ENCODE data around the gene ABHD17A.
A peak's percentile ranks its signal among the peaks of the same experiment; 100 is the strongest.

The ABHD17A gene

DNA sequence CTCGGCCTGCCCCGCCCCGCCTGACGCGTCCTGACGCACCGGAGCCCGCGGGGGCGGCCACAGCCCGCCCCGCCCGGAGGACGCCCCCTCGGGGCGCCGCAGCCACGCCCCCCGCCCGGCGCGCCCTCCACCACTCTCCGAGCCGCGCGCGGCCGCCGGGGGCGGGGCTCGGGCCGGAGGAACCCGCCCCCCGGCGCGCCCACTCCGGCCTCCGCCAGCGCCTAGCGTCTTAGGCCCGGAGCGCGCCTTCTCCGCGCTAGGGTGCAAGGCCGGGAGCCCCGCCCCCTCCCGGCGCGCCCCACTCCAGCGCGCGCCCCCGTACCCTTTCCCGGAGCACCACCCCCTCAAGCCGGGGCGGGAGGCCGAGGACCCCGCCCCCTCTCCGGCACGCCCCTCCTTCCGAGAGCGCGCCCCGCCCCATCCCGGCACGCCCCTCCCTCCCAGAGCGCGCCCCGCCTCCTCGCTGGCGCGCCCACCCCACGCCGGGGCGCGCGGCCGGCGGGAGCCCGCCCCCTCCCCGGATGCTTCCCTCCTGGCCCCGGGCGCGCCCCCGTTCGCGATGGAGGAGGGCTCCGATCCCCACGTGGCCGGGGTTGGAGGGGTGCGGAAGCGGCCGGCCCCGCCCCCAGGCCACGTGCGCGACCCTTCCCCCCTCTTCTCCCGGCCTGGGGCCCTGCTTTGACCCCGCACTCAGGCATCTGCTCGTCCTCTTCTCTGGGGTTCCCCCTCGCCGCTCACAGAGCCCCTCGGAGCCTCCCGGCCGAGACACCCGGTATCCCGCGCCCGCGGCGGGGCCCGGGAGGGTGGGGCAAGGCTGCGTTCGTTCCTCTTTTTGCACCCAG, 21.4 kb downstream of the ABHD17A start:
- peaks cover 27% of the 10 kb centered on the region for H3K4me1 ChIP-seq (ENCODE audit: control insufficient read depth, insufficient read depth, low read length, poor library complexity, severe bottlenecking)
- 0 to 1% methylated on average over 22 to 50 of the region's 115 CpGs for WGBS, 2 experiments (ENCODE audit: insufficient coverage in 2 of 2)
- peak overlapping the region; percentile 68 for H3K4me3 ChIP-seq (ENCODE audit: extremely low read depth, insufficient read depth, low read length, poor library complexity, severe bottlenecking)
- H3K27ac ChIP-seq (ENCODE audit: low read depth, low read length, severe bottlenecking): peak overlapping the region; percentile 84
- no peaks in the 10 kb centered on the region for H3K9me3 ChIP-seq (ENCODE audit: control insufficient read depth, low read length)
- no peaks in the 10 kb centered on the region for H3K36me3 ChIP-seq (ENCODE audit: control insufficient read depth, insufficient read depth, low read length)

DNA sequence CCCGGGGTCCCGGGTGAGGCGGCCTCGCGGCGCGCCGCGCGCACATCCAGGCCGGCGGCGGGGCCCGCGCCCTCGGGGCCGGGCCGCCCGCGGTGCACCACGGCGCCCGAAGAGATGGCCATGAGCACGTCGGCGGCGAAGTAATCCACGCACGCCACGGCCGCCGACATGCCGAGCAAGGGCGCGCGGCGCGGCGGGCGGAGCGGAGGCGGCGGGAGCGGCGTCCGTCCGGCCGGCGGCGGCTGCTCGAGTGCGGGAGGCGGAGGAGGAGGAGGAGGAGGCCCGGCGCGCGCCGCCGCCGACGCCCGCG, 22.0 kb downstream of the ABHD17A start, which contains the start of gene KLF16:
Gene KLF16 (minus strand): TSS at position 252 of the 310 bp plus-strand sequence. CDS start 82 bp downstream, at position 170.
- H3K4me3 ChIP-seq (ENCODE audit: extremely low read depth, insufficient read depth, low read length, poor library complexity, severe bottlenecking): peak within 1 kb of the TSS; percentile 84
- H3K27ac ChIP-seq (ENCODE audit: low read depth, low read length, severe bottlenecking): peak within 1 kb of the TSS; percentile 84
- H3K9me3 ChIP-seq (ENCODE audit: control insufficient read depth, low read length): no peaks in the 10 kb centered on the region
- peaks cover 31% of the 10 kb centered on the region for H3K4me1 ChIP-seq (ENCODE audit: control insufficient read depth, insufficient read depth, low read length, poor library complexity, severe bottlenecking)
- 1% methylated on average over 16 to 37 of the region's 63 CpGs for WGBS, 2 experiments (ENCODE audit: insufficient coverage in 2 of 2)
- H3K36me3 ChIP-seq (ENCODE audit: control insufficient read depth, insufficient read depth, low read length): no peaks in the 10 kb centered on the region

DNA sequence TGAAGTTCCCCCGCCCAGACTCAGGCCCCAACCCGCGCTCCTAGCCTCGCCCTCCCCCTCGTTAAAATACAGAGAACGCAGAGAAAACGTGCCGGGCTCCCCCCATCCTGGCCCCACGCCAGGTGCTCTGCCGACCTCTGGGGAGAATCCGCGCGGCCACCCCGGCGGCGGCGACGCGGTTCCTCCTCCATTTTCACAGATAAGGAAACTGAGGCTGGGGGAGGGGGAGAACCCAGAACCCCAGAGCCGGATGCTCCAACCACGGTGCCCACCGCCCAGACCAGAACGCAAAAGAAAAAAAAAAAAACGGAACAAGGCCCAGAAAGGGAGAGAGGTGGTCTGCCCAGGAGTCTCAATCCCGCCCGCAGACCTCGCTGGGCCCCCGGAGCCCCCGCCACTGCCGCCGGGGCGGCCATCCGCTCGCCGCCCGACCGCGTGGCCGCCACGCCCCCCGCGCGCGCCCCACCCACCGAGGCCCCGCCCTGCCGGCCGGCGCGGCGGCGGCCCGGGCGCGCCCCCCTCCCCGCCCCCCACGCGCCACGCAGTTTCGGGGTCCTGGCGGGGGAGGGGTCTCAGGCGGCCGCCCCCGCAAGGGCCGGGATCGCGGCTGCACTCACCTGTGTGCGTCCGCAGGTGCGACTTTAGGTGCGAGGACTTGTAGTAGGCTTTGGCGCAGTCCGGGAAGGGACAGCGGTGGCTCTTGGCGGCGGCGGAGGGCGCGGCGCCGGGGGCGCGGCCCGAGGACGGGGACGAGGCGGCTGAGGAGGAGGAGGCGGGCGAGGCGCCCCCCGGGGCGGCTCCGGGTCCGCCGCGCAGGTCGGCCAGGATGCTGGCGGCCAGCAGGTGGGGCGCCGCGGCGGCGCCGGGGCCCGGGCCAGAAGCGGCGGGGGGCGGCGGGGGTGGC, 22.6 kb downstream of the ABHD17A start:
- H3K4me1 ChIP-seq (ENCODE audit: control insufficient read depth, insufficient read depth, low read length, poor library complexity, severe bottlenecking): peaks cover 36% of the 10 kb centered on the region
- H3K4me3 ChIP-seq (ENCODE audit: extremely low read depth, insufficient read depth, low read length, poor library complexity, severe bottlenecking): peak overlapping the region; percentile 84
- 0 to 1% methylated on average over 51 to 70 of the region's 109 CpGs for WGBS, 2 experiments (ENCODE audit: insufficient coverage in 2 of 2)
- no peaks in the 10 kb centered on the region for H3K9me3 ChIP-seq (ENCODE audit: control insufficient read depth, low read length)
- H3K36me3 ChIP-seq (ENCODE audit: control insufficient read depth, insufficient read depth, low read length): no peaks in the 10 kb centered on the region
- H3K27ac ChIP-seq (ENCODE audit: low read depth, low read length, severe bottlenecking): no peak overlapping the region

DNA sequence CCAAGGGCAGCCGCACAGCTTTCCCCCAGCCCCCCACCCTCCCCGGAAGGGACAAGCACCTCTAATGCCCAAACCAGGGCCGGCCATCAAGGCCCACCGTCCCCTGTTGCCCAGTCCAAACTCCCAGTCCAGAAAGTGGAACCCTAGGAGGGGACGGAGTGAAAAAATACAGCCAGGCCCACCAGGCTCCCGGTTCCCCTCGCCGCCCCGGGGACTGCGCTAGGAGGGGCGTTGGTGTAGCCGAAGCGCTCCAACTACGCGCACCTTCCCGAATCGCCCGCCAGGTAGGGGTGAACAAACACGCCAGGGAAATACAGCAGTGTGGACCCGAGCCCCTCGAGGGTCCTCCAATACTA, 23.2 kb downstream of the ABHD17A start:
- Histone ChIP-seq H3K36me3 (ENCODE audit: control insufficient read depth, insufficient read depth, low read length) (no peaks in the 10 kb centered on the region), H3K9me3 (ENCODE audit: control insufficient read depth, low read length) (no peaks in the 10 kb centered on the region), H3K4me3 (ENCODE audit: extremely low read depth, insufficient read depth, low read length, poor library complexity, severe bottlenecking) (peak overlapping the region; percentile 84), H3K27ac (ENCODE audit: low read depth, low read length, severe bottlenecking) (no peak overlapping the region), H3K4me1 (ENCODE audit: control insufficient read depth, insufficient read depth, low read length, poor library complexity, severe bottlenecking) (peaks cover 42% of the 10 kb centered on the region)
- 0 to 1% methylated on average over 18 of the region's 21 CpGs for WGBS, 2 experiments (ENCODE audit: insufficient coverage in 2 of 2)

DNA sequence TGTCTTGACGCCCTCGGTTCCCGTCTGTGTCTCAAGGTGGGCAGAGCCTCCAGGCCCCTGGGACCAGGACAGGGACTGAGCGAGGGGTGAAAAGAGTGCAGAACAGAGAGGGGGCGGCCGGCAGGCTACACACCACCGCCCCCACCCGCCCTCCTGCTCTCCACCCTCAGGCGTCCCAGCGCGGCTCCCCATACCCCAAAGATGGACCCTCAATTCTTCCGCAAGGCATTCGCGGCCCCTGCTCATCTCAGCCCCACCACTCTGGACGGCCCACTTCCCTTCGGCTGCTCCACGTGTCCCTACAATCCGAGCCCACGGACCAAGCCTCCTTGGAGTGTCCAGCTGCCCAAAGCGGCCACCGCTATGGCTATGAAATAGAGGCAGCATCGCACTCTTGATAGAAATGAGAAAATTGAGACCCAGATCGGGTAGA, 23.7 kb downstream of the ABHD17A start:
- Histone ChIP-seq H3K4me3 (ENCODE audit: extremely low read depth, insufficient read depth, low read length, poor library complexity, severe bottlenecking) (peak overlapping the region; percentile 84), H3K9me3 (ENCODE audit: control insufficient read depth, low read length) (no peaks in the 10 kb centered on the region), H3K27ac (ENCODE audit: low read depth, low read length, severe bottlenecking) (no peak overlapping the region), H3K4me1 (ENCODE audit: control insufficient read depth, insufficient read depth, low read length, poor library complexity, severe bottlenecking) (peaks cover 46% of the 10 kb centered on the region), H3K36me3 (ENCODE audit: control insufficient read depth, insufficient read depth, low read length) (no peaks in the 10 kb centered on the region)
- 5 to 8% methylated on average over 15 to 21 of the region's 23 CpGs for WGBS, 2 experiments (ENCODE audit: insufficient coverage in 2 of 2)

DNA sequence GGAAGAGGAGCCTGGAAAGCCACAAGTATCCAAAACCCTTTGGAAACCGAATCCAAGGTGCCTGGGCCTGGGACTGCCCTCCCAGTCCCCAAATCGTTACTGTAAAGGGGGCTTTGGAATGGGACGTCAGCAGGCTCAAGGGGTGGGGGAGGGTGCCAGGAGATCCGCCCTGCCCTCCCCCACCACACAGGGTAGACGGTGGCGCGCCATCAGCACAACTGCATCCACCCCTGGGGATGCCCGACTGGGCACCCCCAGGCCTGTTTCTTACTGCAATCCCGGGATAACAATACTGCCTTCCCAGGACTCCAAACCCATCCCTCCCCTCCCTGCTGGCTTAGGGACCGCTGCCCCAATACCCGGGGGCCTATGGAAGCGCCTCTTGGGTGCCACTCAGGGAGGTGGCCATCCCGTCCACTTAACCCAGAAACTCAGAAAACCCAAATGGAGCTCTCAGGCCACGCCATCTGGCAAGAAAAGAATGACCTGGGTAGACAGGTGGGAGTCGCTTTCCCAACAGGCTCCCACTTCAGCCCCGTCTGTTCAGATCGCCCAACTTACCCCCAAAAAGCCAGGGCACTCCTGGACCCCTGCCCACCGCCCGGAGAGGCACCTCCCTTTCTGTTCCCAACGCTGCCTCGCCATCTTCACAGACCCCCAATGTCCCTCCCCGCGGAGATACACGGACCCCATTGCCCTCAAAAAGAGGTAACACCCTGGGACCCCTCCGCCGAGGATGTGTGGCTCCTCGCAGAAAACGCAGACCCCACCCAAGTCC, 24.3 kb downstream of the ABHD17A start:
- Histone ChIP-seq H3K36me3 (ENCODE audit: control insufficient read depth, insufficient read depth, low read length) (no peaks in the 10 kb centered on the region), H3K4me1 (ENCODE audit: control insufficient read depth, insufficient read depth, low read length, poor library complexity, severe bottlenecking) (peaks cover 52% of the 10 kb centered on the region), H3K4me3 (ENCODE audit: extremely low read depth, insufficient read depth, low read length, poor library complexity, severe bottlenecking) (peak overlapping the region; percentile 84), H3K27ac (ENCODE audit: low read depth, low read length, severe bottlenecking) (peak overlapping the region; percentile 49), H3K9me3 (ENCODE audit: control insufficient read depth, low read length) (no peaks in the 10 kb centered on the region)
- WGBS, 2 experiments (ENCODE audit: insufficient coverage in 2 of 2): 8 to 26% methylated on average over 16 to 17 of the region's 28 CpGs

DNA sequence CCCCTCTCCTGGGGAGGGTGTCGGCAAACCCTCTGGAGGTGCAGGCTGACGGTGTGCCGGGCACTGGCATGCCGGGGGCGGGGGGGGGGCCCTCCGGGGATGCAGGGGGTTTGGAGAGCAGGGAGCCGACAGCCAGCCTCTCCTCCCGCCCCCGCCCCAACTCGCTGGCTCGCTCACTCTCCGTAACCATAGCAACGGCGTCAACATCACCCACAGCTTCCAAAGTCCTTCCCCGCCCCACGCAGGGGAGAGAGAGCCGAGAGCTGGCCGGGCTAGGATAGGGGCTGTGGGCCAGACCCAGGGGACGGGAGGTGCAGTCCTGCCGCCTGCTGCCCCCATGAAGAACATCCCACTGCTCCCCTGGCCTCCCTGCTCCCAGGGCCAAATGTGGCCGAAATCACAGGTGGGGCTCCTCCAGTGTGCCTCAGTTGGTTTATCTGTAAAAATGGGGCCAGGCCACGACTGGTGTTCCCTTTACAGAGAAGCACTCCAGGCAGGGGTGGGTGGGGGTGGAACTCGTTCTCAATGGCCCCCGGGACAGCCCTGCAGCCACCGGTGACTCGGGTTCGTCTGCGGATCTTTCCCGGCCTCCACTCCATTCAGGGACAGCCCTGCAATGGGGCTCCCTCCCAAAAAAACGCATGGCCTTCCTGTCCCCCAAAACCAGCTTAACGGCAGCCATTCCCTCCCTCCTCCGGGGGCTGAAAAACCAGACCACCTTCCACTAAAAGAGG, 25.1 kb downstream of the ABHD17A start:
- WGBS, 2 experiments (ENCODE audit: insufficient coverage in 2 of 2): 18 to 26% methylated on average over 14 to 18 of the region's 32 CpGs
- Histone ChIP-seq H3K4me1 (ENCODE audit: control insufficient read depth, insufficient read depth, low read length, poor library complexity, severe bottlenecking) (peaks cover 60% of the 10 kb centered on the region), H3K27ac (ENCODE audit: low read depth, low read length, severe bottlenecking) (peak overlapping the region; percentile 49), H3K4me3 (ENCODE audit: extremely low read depth, insufficient read depth, low read length, poor library complexity, severe bottlenecking) (peak overlapping the region; percentile 84), H3K36me3 (ENCODE audit: control insufficient read depth, insufficient read depth, low read length) (no peaks in the 10 kb centered on the region), H3K9me3 (ENCODE audit: control insufficient read depth, low read length) (no peaks in the 10 kb centered on the region)

DNA sequence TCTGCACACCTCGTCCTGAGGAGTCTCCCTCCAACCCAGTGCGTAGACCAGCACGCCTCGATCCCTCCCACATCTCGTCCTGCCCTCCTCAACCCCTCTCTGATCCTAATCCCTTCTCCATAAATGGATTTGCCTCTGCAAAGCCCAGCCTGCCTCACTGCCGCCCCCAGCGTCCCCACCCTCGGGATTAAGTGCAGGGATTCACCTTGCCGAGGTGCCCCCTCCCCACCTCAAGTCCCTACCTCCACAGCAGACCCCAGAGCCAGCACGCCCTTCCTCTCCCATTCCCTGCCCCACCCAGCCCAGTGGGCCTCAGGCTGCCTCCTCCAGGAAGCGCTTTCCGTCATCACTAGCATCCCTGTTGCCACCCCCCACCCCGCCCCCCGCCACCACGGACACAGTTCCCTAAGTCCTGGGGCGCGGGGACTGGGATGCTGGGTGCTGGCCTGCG, 25.9 kb downstream of the ABHD17A start:
- peaks cover 69% of the 10 kb centered on the region for H3K4me1 ChIP-seq (ENCODE audit: control insufficient read depth, insufficient read depth, low read length, poor library complexity, severe bottlenecking)

DNA sequence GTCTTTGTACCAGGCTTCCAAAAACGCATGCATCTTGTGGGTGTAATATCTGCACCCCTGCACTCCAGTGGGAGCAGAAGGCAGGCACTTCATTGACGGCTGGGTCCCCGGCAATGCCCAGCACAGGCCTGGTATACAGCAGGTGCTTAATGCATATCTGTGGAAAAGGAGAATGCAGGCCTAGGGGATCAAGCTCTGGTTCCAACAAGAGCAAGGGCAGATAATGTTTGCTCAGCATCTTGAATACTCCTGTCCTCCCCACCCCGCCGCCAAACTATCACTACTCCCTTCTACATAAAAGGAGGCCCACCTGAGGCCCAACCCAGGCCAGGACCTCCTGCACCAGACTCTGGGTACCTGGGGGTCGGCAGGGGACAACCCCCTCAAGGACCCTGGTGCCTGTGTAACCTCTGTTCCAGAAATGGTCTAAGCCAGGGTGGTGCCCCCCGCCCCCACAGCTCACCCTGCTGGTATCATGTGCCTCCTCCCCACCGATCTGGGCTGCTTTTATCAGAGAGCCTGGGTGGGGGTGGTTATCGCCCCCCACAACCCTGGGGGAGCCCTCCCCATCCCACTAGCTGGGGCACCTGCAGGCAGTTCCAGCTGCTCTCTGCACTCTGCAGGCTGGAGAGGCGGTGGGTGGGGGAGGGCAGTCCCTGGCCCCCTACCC, 26.7 kb downstream of the ABHD17A start:
- no peak overlapping the region for H3K4me3 ChIP-seq (ENCODE audit: extremely low read depth, insufficient read depth, low read length, poor library complexity, severe bottlenecking)
- H3K4me1 ChIP-seq (ENCODE audit: control insufficient read depth, insufficient read depth, low read length, poor library complexity, severe bottlenecking): peaks cover 73% of the 10 kb centered on the region
- H3K9me3 ChIP-seq (ENCODE audit: control insufficient read depth, low read length): no peaks in the 10 kb centered on the region
- no peak overlapping the region for H3K27ac ChIP-seq (ENCODE audit: low read depth, low read length, severe bottlenecking)
- 89 to 92% methylated on average over 6 to 7 of the region's 10 CpGs for WGBS, 2 experiments (ENCODE audit: insufficient coverage in 2 of 2)
- peaks cover 9% of the 10 kb centered on the region for H3K36me3 ChIP-seq (ENCODE audit: control insufficient read depth, insufficient read depth, low read length)

More for the DNA sequence above, 25.9 kb downstream of the ABHD17A start:
- no peaks in the 10 kb centered on the region for H3K9me3 ChIP-seq (ENCODE audit: control insufficient read depth, low read length)
- peaks cover 2% of the 10 kb centered on the region for H3K36me3 ChIP-seq (ENCODE audit: control insufficient read depth, insufficient read depth, low read length)
- WGBS, 2 experiments (ENCODE audit: insufficient coverage in 2 of 2): 33 to 43% methylated on average over 9 to 11 of the region's 18 CpGs
- H3K4me3 ChIP-seq (ENCODE audit: extremely low read depth, insufficient read depth, low read length, poor library complexity, severe bottlenecking): peak overlapping the region; percentile 84
- H3K27ac ChIP-seq (ENCODE audit: low read depth, low read length, severe bottlenecking): no peak overlapping the region

Data from mesodermal cell (in vitro differentiated cells).